Fibroblast of skin of left quadriceps (primary cell): Measurements from ENCODE around the gene PANK3.
"Not testable (repeated sequence)": the region's sequence is repeated elsewhere in the genome, so short reads cannot be mapped to it uniquely, and the experiment has no call there.

Experiments
- DNase-seq, 2 experiments: peaks; one replicate each; pipeline ENCODE4 v3.0.0-alpha.2; 2013; ENCODE audit warnings: low read depth in 2 of 2

PANK3 gene

DNA sequence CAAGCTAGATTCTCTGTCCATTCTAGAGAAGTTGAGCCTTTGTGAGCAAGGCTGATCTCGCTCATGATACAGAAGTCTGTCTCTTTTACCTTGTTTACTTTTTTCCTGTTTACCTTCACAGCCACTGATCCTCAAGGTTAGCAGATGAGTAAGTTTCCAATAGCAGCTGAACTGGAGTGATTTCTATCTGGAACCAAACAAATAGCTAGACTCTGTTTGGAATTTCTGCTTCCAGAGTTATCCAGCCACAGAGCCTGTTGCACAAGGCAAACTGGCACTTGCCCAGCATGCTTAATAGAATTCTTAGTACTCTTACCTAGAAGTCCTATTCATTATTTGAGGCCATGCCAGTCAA, 12.8 kb upstream of the PANK3 start:
- peak; percentile 16 to 20 for DNase-seq

DNA sequence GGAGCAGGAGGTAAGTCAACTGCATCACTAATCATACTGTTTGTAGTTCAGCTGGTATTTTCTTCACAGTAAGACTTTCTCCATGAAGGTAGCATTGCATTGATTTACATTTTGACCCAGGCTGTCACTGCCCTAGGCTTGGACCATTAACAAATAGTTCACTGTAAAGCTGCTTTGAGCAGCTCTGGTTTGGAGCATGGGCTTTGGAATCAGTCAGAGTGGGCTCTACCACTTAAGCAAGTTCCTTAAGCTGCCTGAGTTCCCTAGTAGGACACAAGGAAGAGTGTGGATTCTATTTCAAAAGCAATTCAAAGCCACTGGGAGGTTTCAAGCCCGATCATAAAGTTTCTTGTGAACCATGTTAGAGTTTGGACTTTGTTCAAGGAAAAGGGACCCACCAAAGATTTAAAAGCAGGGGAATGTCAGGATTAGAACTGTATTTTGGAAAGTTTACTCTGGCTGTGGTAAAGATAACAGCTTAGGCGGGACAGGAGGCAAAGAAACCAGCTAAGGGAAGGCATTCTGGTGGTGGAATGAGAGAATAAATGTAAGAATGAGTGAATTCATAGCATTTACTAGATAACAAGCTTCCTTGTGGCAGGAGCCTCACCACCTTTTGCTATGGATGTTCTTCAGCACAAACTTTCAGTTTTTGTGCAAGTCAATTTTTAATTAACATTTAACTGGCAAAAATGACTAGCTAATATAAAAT, 12.3 kb upstream of the PANK3 start:
- DNase-seq: no peak

DNA sequence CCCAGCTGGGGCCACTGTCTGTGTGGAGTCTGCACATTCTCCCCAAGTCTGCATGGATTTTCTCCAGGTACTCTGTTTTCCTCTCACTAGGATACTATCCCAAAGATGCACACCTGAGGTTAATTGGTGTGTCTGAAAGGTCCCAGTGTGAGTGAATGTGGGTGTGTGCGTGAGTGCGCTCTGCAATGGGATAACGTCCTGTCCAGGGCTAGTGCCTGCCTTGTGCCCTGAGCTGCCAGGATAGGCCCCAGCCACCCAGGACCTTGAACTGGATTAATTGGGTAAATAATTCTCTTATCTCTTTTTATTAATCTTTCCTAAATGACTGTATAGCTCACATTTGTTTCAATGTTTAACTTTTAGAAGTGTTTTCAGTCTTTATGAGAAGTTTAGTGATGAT, 11.5 kb upstream of the PANK3 start:
- DNase-seq: no peak

DNA sequence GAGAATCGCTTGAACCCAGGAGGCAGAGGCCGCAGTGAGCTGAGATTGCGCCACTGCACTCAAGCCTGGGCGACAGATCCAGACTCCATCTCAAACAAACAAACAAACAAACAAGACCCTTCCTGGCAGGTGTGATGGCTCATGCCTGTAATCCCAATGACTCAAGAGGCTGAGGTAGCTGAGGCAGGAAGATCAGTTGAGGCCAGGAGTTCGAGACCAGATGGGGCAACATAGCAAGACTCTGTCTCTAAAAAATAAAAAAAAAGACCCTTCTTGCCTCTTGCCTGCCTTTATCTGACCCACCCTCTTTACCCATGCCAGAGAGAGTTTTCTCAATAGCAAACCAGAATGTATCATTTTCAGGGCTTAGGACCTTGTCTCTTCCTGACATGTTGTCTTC, 8.8 kb upstream of the PANK3 start:
- DNase-seq: no peak

DNA sequence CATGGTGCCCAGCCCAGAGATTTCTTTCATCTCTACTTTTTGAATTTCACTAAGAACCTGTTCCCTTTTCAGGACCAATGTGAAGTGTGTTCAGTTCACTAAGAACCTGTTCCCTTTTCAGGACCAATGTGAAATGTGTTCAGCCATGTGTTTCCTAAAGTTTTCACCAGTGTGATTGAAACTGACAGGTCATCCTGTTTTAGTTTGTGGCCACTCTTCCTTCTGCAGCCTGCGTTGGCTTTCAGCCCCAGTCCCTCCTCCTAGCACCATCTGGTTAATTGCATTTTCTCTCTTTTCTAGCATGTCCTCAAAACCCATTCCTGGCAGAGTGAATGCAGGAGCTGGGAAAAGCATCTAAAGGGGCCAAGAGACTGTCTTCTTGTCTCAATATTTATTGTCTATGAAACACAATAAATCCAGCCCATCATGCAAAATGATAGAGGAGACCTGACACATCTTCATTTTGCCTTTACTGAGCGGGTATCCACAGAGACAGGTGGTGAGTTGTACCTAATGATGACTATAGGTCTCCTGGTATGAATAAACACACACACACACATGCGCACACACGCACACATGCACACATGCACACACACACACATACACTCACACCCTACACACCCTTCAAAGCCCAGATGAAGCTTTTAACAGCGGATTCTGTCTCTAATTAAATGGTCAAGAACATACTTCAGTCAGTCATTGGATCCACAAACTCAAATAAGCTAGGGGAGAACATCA, 6.1 kb upstream of the PANK3 start:
- DNase-seq: no peak

DNA sequence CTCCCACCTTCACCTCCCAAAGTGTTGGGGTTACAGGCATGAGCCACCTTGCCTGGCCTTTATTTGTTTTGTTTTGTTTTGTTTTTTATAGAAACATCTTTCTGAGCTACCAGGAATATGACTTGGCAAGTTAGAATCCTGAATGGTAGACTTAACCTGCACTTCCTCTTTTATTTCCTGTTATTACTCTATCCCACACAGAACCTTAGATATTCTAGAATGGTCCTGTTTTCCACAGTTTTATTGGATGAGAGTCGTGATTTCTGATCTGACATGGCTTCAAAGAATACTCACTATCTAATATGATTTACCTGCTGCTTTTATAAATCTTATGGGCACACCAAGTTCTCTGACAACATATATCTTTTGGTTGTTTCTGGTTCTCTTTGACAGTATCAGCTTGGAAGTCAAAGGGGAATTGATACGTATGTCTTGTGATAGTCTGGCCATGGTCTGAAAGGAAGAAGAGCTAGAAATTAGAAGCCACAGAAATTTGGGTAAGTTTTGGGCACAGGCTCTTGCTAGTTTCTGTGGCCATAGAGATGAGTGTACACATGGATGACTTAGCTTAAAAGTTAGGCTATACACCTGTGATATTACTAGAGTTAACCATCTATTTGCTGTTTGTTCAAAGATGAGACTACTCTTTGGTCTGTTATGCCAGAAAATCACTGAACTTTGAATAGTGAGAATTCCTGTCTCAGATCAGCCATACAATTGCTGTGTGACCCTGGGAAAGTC, 4.7 kb upstream of the PANK3 start:
- DNase-seq: no peak

DNA sequence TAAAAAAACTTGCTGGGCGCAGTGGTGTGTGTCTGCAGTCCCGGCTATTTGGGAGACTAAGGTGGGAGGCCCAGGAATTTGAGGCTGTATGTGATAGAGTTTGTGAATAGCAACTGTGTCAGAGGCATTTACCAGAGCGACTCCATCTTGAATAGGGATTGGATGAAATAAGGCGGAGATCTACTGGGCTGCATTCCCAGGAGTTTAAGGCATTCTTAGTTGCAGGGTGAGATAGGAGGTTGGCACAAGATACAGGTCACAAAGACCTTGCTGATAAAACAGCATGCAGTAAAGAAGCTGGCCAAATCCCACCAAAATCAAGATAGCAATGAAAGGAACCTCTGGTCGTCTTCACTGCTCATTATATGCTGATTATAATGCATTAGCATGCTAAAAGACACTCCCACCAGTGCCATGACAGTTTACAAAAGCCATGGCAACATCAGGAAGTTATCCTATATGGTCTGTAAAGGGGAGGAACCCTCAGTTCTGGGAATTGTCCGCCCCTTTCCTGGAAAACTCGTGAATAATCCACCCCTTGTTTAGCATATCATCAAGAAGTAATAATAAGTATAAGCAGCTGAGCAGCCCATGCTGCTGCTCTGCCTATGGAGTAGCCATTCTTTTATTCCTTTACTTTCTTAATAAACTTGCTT, 1.8 kb upstream of the PANK3 start:
- not testable (repeated sequence) for DNase-seq

DNA sequence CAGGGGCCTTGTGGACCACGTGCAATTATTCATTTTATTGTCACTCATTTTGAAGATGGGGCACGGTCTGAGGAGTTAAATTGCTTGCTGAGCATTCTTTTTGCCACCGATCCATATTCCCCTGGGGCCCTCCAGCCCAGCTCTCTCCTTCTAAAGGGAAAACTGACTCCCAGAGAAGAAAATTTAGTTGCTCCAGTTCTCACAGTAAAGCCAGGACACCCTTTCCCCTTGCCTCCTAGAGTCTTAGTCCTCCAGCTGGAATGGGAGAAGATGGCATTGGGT, 1.0 kb upstream of the PANK3 start:
- DNase-seq: no peak

DNA sequence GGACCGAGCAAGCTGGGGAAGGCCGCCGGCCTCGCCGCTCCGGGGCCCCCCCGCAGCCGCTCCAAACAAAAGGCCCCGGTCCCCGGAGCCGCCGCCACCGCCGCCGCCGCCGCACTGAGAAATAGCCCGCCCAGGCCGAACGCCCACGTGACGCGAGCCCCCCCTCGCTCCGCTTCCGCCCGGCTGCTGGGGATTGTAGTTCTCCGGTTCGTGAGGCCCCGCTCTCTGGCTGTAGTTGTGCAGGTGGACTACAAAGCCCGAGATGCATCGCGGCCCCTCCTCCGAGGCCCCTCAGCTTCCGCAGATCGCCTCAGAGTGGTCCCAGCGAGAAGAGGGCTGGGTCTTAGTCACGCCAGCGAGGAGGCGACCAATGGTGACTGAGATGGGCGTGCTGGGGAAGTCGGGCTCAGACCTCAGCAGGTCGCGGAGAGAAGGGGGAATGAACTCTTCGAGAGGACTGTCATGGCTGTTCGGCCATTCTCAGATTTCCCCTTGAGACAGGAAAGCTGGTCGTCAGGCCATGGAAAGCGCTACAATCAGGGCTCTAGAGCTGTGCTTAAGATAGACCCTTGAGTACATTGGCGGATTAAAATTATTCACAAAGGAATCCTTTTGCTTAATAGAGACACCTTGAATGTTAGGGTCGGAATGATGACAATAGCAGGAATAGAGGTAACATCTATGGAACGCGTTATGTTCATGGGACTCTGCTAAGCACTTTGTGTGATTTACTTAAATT, 489 bp upstream of the PANK3 start:
- peak; percentile 98 to 99 for DNase-seq

DNA sequence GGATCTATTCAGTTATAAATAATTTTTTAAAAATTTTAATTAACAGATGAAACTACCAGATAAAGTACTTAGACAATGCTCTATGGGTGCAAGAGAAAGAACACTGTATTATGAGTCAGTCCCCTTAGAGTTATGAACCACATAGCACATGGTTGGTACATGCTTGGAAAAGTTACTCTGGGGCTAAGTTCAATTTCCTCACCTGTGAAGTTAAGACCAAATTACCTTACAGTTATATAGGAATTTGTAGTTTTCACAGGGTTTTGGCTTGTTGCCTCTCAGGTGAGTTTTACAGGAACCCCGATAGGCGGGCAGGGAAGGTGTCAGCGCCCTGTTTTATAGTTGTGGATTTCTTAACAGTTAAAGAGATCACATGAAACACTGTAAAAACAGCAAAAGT, 1.2 kb downstream of the PANK3 start:
- no peak for DNase-seq

DNA sequence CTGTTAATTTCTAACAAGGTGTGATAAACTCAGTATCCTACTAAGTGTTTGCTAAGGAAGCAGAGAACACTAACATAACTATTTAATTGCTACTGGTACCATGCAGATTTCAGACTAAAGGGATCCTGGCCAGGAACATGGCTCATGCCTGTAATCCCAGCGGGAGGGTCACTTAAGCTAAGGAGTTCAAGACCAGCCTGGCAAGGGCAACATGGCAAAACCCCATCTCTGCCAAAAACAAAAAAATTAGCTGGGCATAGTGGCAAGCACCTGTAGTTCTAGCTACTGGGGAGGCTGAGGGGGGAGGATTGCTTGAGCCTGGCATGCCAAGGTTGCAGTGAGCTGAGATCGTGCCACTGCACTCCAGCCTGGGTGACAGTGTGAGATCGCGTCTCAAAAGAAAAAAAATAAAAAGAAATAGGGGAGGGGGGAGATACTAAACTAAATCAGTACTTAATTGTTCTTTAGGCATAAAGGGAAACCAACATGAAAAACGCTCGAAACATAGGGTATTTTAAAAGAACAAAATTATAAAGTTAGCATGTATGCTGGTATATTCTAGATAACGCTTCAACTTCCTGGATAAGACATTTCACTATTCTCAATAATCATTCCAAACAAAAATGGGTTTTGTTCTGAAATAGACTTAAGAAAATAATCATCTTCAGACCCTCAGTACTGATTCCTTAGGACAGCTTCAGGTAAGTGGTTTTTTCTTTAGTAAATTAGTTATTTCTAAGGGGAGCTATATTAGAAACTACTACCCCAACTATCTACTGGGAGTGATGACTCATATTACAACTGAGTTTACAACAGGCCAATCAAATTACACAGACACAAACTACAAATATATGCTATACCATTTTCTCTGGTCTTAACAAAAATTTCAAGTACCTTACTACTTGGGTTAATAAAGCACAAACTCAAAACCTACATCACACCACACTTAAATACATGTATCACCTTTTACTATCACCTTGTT, 3.5 kb downstream of the PANK3 start:
- no peak for DNase-seq

DNA sequence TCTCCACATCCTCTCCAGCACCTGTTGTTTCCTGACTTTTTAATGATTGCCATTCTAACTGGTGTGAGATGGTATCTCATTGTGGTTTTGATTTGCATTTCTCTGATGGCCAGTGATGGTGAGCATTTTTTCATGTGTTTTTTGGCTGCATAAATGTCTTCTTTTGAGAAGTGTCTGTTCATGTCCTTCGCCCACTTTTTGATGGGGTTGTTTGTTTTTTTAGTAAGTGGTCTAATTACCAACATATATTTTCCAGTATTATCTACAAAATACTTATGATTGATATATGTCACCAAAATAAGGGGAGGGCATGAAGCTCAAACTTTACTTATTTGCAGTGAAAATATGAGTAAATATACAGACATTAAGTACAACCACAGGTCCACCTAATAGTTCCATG, 5.0 kb downstream of the PANK3 start:
- not testable (repeated sequence) for DNase-seq

DNA sequence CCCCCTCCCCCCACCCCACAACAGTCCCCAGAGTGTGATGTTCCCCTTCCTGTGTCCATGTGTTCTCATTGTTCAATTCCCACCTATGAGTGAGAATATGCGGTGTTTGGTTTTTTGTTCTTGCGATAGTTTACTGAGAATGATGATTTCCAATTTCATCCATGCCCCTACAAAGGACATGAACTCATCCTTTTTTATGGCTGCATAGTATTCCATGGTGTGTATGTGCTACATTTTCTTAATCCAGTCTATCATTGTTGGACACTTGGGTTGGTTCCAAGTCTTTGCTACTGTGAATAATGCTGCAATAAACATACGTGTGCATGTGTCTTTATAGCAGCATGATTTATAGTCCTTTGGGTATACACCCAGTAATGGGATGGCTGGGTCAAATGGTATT, 5.5 kb downstream of the PANK3 start:
- DNase-seq: not testable (repeated sequence)

DNA sequence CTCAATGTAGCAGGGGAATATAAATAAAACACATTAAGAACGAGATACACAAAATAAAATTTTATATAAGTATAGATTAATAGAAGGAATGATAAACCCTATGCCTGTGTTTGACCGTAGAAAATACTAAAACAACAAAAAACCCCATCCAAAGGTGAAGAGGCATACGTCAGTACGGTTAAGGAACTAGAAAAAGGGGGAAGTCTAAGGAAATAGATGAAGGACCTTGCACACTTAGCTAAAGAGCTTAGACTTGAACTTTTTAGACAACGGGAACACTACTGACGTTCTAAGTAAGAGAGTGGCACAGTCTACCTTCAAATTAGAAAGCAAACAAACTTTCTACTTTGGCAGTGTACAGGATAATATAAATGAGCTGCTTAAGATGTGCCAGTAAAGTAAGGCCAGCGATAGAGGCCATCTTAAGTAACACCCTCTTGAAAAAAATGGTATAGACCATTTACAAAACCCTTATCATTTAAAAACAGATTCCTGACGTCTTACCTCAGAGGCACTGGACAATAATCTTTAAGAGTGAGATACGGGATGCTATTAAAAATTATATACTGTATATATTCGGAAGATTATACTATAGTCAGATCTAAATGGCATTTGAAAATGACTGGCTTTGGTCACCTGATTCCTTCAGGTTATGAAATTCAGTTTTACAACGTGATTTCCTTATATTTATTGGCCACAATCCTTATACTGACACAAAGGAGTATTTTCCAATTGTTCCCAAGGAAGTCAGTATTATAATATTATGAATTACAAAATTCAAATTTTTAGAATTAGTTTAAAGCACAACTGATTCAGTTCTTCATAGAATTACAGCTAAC, 8.5 kb downstream of the PANK3 start:
- no peak for DNase-seq

DNA sequence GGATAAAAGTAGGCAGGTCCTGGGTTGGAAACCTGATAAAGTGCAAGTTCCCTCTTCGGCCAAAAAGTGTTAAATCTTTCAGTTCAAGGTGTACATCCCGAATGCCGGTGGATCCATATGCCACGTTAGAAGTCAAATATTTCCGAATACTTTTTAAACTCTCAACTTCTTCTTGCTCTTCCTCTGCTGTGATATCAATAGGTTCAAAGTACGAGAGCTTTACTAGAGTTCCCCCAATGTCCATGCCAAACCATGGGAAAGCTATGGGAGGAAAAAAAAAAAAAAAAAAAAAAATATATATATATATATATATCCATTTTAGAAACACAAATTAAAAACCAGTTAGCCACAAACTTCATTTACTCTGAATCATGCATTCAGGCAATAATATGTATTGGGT, 10.4 kb downstream of the PANK3 start:
- DNase-seq: no peak

DNA sequence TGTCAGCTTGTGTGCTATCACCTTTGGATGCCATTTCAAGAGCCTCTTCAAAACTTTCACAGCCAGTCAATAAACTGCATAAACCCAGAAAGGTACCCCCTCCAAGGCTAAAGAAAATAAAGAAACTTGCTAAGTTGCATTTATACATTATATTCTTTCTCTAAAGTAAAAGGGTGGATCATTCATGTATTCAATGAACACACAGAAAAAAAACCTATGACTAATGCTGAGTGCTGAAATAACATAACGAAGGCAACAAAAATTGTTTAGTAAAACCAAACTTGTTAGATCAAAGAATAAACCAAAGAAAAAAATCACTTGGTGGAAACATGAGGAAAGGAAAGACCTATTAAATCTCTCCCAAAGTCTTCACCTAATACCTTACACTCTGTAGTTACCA, 15.2 kb downstream of the PANK3 start:
- DNase-seq: no peak

DNA sequence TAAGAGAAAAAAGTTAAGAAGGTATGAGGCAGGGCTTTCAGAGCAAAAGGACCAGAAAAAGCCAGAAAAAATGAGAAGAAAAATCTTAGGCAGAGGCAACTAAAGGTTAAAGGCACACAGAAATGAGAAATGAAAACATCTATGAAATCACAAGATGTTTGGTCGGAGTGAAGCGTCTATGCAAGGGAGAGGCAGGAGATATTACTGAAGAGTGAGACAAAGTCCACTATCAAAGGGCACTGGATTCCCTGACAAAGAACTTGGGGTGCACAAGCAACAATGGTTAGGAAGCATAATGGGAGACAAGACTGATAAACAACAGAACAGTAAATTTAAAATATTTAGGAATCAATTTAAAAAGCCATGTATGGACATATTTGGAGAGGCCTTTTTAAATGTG, 16.9 kb downstream of the PANK3 start:
- DNase-seq: no peak

DNA sequence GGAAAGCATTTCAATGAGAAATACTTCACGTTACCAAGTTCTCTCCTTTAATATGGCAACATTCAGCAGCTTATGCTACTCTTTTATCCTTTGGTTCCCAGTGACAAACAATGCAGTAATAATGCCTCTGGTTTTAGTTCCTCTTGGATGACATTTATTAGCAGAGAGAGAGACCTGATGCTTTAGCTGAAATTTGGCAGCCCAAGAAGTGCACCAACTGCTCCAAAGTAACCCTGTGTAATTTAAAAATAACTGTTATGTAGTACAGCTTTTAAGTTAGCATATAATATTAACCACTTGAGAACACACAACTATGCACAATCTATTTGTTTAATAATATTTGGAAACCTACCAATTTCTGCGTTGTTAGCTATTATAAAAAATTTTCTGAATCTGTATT, 21.8 kb downstream of the PANK3 start:
- no peak for DNase-seq

DNA sequence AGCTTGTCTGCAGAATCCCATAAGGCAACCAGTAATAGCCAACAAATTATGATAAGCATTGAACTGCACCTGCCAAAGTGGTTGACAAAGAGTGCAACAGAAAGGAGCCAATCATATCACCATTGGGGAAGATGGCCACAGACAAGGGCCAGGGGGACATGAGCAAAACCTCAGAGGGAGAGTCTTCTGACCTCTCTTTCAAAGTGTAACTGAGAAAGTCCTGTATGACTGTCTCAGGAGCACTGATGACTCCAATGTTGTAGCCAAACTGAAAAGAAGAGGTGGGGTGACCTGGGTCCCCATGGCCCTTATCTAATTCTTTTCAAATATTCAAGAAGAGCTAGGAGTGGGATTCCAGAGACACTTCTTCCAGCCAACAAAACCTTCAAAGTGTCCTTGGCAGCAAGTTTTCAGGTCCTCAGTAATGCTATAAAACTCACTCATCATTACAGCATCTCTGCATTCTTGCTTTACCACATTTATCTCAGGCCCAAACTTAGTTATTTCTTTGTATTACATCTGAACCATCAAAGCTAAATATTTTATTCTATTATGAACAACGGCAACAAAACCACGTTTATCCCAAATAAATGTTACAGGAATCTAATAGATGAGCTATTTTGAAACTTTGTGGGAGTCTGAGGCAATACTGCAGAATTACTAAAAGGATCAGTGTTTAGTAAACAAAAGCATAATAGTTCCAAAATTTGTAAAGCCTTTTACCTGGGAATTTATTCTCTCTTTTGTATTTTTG, 25.6 kb downstream of the PANK3 start:
- no peak for DNase-seq
